Testis (tissue), 2 donors: ENCODE measurements around the gene ATP2B3.

ENCODE experiments used
- POLR2A ChIP-seq: fragments of 450-650 bp; IDR thresholded peaks from one replicate; pipeline ENCODE4 v1.6.1; 2017; ENCODE audit warnings: antibody characterized with exemption, mild to moderate bottlenecking, moderate library complexity
- TF ChIP-seq, protein P1 (sequence below), 3 experiments: fragments of 450-650 bp in 2 of 3; fragments of 200-600 bp in 1 of 3; sonication (generic) in 1 of 3; IDR thresholded peaks; one replicate each; pipeline ENCODE4 v1.5.1; 2016 to 2019; ENCODE audit warnings: antibody characterized with exemption in 3 of 3, mild to moderate bottlenecking in 2 of 3, moderate library complexity in 1 of 3

DNA sequence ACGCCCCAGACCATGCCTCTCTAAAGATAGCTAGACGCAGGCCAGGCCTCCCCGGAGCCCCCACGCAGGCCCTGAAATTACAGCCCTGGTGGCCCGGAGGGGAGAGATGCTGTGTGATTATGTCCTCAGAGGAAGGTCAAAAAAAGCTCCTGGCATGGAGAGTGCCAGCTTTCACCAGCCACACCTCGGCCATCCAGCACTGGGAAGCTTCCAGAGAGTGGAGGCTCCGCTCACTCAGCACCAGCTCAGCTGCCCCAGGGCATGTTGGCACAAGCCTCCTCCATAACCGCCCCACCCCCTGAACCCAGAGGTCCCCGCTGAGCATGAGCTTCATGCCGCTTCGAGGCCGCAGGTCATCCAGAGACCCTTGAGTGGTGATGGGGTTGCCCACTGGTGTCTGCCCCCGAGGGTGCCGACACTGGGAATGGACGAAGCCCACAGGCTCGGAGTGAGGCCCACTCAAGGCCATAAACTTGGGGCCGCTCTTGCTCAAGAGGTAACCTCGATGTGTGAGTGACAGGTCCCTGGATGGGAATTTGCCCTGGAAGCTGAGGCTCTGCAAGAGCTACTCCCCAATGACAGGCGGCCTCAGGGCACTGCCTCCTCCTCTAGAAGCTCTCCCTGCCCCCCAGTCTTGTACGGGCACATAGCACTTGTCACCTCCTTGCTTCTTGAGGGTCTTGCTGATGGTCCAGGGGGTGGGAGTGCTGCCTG, 27.1 kb upstream of the ATP2B3 start:
- TF ChIP-seq, protein P1, sequence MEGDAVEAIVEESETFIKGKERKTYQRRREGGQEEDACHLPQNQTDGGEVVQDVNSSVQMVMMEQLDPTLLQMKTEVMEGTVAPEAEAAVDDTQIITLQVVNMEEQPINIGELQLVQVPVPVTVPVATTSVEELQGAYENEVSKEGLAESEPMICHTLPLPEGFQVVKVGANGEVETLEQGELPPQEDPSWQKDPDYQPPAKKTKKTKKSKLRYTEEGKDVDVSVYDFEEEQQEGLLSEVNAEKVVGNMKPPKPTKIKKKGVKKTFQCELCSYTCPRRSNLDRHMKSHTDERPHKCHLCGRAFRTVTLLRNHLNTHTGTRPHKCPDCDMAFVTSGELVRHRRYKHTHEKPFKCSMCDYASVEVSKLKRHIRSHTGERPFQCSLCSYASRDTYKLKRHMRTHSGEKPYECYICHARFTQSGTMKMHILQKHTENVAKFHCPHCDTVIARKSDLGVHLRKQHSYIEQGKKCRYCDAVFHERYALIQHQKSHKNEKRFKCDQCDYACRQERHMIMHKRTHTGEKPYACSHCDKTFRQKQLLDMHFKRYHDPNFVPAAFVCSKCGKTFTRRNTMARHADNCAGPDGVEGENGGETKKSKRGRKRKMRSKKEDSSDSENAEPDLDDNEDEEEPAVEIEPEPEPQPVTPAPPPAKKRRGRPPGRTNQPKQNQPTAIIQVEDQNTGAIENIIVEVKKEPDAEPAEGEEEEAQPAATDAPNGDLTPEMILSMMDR (IDR thresholded peaks at IDR 0.05): no peak
- no peak for TF ChIP-seq POLR2A
